Right atrium auricular region (tissue), 2 donors: ENCODE data around the gene RBM43. TPM values are rescaled to one million over a fixed set of nuclear protein-coding genes. Genes with fewer than 3 reads are reported as not detected.

Source experiments
- DNase-seq: peaks from one replicate; pipeline ENCODE4 v3.0.0-alpha.2; 2019; ENCODE audit warnings: low spot score
- H3K27ac ChIP-seq, 2 donors: fragments of 200-600 bp; sonication (generic); 1 replicate in 1 of 2; 2 replicates in 1 of 2; pipeline ENCODE4 v1.5.1; 2016 to 2019
- H3K27me3 ChIP-seq, 2 donors: fragments of 200-600 bp; sonication (generic); one replicate each; pipeline versions ENCODE4 v1.5.1 to v1.6.0; 2017 to 2019
- H3K36me3 ChIP-seq: fragments of 200-600 bp; sonication (generic); one replicate; pipeline ENCODE4 v1.5.1; 2016
- H3K4me1 ChIP-seq, 2 donors: fragments of 200-600 bp; sonication (generic); one replicate each; pipeline versions ENCODE4 v1.5.1 to v1.6.0; 2017 to 2019
- H3K4me3 ChIP-seq, 2 donors: fragments of 200-600 bp; sonication (generic); 1 replicate in 1 of 2; 2 replicates in 1 of 2; pipeline ENCODE4 v1.5.1; 2017 to 2019; ENCODE audit warnings: mild to moderate bottlenecking in 1 of 2, moderate library complexity in 1 of 2
- H3K9me3 ChIP-seq, 2 donors: fragments of 200-600 bp; sonication (generic); one replicate each; pipeline ENCODE4 v1.5.1; 2019
- total RNA-seq, 2 donors: library from RNA; depleted of rRNA; stranded (reverse); fragments of >200 nt; gene quantifications; one replicate each; pipeline ENCODE4 v1.1.0, GENCODE V29; 2016
- TF ChIP-seq, protein P1 (sequence below), 2 donors: fragments of 200-600 bp; sonication (generic); IDR thresholded peaks; one replicate each; pipeline ENCODE4 v1.5.1; 2019; ENCODE audit warnings: antibody characterized with exemption in 2 of 2

Gene RBM43
- total RNA-seq, 2 donors from 2014 or later: 1.6 to 2.0 TPM

GRCh38 chr2:151277067-151277466 is 15.4 kb upstream of the RBM43 start:
- no peak overlapping the region for H3K4me3 ChIP-seq
- TF ChIP-seq, protein P1, sequence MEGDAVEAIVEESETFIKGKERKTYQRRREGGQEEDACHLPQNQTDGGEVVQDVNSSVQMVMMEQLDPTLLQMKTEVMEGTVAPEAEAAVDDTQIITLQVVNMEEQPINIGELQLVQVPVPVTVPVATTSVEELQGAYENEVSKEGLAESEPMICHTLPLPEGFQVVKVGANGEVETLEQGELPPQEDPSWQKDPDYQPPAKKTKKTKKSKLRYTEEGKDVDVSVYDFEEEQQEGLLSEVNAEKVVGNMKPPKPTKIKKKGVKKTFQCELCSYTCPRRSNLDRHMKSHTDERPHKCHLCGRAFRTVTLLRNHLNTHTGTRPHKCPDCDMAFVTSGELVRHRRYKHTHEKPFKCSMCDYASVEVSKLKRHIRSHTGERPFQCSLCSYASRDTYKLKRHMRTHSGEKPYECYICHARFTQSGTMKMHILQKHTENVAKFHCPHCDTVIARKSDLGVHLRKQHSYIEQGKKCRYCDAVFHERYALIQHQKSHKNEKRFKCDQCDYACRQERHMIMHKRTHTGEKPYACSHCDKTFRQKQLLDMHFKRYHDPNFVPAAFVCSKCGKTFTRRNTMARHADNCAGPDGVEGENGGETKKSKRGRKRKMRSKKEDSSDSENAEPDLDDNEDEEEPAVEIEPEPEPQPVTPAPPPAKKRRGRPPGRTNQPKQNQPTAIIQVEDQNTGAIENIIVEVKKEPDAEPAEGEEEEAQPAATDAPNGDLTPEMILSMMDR (IDR thresholded peaks at IDR 0.05): no peak
- no peak overlapping the region for H3K27ac ChIP-seq
- H3K36me3 ChIP-seq: peaks cover 8% of the 10 kb centered on the region
- H3K4me1 ChIP-seq: no peaks in the 10 kb centered on the region
- DNase-seq: no peak
- H3K27me3 ChIP-seq: no peaks in the 10 kb centered on the region
- no peaks in the 10 kb centered on the region for H3K9me3 ChIP-seq

- Histone ChIP-seq H3K4me3 (no peak overlapping the region), H3K27me3 (no peaks in the 10 kb centered on the region), H3K9me3 (no peaks in the 10 kb centered on the region), H3K4me1 (no peaks in the 10 kb centered on the region), H3K36me3 (peaks cover 8% of the 10 kb centered on the region), H3K27ac (no peak overlapping the region)
- TF ChIP-seq, protein P1 (IDR thresholded peaks at IDR 0.05): no peak
- DNase-seq: no peak
Measured at GRCh38 chr2:151275291-151275690, 13.6 kb upstream of the RBM43 start.

DNA sequence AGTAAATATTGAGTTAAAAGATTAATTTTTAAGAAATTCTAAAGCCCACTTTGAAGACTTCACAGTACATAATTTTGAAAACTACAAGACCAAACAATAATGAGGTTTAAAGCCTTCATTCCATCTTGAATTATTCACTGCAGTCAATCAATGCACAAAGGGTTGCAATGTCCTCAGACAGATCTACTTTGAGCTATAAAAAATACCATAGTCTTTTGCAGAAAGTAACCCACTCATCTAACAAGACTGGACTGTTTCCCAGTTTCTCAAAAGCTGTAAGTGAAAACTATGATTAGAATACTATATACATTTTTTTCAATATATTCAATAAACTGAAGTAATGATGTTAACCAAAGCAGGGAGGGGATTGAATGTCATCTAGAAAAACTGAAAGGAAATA is 10.2 kb upstream of the RBM43 start:
- peaks cover 8% of the 10 kb centered on the region for H3K36me3 ChIP-seq
- H3K27me3 ChIP-seq: no peaks in the 10 kb centered on the region
- H3K9me3 ChIP-seq: no peaks in the 10 kb centered on the region
- TF ChIP-seq, protein P1 (IDR thresholded peaks at IDR 0.05): no peak
- DNase-seq: no peak
- no peaks in the 10 kb centered on the region for H3K4me1 ChIP-seq
- H3K27ac ChIP-seq: no peak overlapping the region
- no peak overlapping the region for H3K4me3 ChIP-seq

DNA sequence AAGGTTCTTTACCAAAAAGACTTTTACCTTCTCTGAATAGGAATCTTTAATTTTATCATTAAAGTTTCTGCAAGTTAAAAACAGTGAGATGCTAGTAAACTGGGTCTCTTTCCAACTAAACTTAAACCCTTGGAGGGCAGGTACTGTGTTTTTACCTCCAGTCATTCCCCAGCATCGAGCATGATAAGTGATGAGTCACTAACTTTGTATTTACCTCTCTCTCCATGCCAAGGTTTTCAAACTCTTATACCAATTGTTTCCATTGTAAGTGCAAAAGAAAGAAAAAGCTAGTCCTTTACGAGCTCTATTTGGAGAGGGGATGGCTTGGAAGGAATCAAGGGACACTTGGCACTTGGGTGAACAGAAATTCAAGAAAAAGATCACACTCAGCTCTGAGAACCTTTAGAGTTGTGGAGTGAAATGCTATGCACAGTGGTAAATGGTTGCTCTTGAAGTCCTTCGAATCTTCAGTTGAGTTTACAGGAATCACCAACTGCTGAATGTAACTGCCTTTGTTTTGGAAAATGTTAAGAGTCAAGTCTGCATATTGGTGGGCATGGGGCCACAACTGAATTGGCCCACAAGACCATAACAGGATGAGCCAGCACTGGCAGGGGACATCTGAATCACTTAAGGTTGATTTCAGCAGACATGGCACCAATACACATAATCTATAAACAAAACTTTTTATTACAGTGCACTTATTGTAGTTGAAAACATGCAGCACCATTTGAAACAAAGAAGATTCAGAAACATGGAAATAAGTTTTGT is 8.3 kb upstream of the RBM43 start:
- Histone ChIP-seq H3K4me1 (no peaks in the 10 kb centered on the region), H3K9me3 (no peaks in the 10 kb centered on the region), H3K27me3 (no peaks in the 10 kb centered on the region), H3K4me3 (no peak overlapping the region), H3K36me3 (peaks cover 6% of the 10 kb centered on the region), H3K27ac (no peak overlapping the region)
- DNase-seq: no peak
- TF ChIP-seq, protein P1 (IDR thresholded peaks at IDR 0.05): no peak

DNA sequence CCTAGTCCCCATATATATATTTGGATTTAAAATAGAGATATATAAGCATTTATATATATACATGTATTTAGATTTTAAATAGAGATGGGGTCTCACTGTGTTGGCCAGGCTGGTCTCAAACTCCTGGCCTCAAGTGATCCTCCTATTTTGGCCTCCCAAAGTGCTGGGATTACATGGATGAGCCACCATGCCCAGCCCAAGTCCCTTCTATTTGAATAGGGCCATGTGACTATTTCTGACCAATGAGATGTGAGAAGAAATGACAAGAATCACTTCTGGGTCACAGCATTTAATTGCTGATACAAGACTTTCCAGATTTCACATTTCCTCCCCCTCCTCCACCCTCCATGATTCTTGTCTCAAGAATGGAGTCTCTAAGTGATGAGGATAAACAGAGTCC is 6.4 kb upstream of the RBM43 start:
- Histone ChIP-seq H3K4me1 (no peaks in the 10 kb centered on the region), H3K9me3 (no peaks in the 10 kb centered on the region), H3K27ac (no peak overlapping the region), H3K4me3 (no peak overlapping the region), H3K36me3 (no peaks in the 10 kb centered on the region), H3K27me3 (no peaks in the 10 kb centered on the region)
- DNase-seq: no peak
- TF ChIP-seq, protein P1 (IDR thresholded peaks at IDR 0.05): no peak

DNA sequence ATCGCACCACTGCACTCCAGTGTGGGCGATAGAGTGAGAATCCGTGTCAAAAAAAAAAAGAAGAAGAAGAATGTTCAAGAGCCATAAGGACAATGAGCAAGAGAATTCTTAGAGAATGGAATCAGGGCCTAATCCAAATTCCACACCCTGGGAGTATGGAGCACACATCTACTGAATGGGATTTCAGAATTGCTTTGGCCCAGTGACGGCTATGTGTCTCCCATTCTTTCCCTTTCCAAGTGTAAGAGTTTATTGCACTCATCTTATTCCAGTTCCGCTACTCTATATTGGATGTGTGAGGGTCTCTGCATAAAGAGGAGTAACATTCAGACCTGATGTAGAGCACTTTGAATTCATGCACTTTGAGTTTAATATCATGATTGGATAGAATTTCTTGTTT is 5.9 kb upstream of the RBM43 start:
- Histone ChIP-seq H3K27ac (no peak overlapping the region), H3K9me3 (no peaks in the 10 kb centered on the region), H3K36me3 (no peaks in the 10 kb centered on the region), H3K4me3 (no peak overlapping the region), H3K27me3 (no peaks in the 10 kb centered on the region), H3K4me1 (no peaks in the 10 kb centered on the region)
- no peak for DNase-seq
- TF ChIP-seq, protein P1 (IDR thresholded peaks at IDR 0.05): no peak
